PC-9 (cell line): ENCODE measurements around the gene METTL26. TPM values are rescaled to one million over a fixed set of nuclear protein-coding genes. Genes with fewer than 3 reads are reported as not detected.
A peak's percentile ranks its signal among the peaks of the same experiment; 100 is the strongest.

ENCODE experiments used
- BruUV-seq: library from RNA; stranded (reverse); fragments of 400-500 nt; replicated peaks from 2 replicates; lab custom pipeline; 2021; lab: Mats Ljungman, UMichigan
- CTCF ChIA-PET: fragments of 300-600 bp; sonication (Branson Sonifier 250); formaldehyde crosslinking; loops from one replicate; lab custom pipeline; 2022; ENCODE audit warnings: antibody characterized with exemption; lab: Charles Lee
- POLR2A ChIA-PET: fragments of 300-600 bp; sonication (Branson Sonifier 250); formaldehyde crosslinking; loops from one replicate; lab custom pipeline; 2022; ENCODE audit warnings: antibody characterized with exemption; ENCODE audit not compliant: unreplicated experiment; lab: Charles Lee
- DNase-seq, 2 experiments: peaks; one replicate each; pipeline versions ENCODE4 v3.0.0 to v3.0.0-alpha.2; 2015 to 2022; ENCODE audit warnings: mixed read lengths in 1 of 2
- H2AFZ ChIP-seq: fragments of 200-600 bp; sonication (generic); 2 replicates; pipeline ENCODE4 v1.8.1; 2017; ENCODE audit warnings: antibody characterized with exemption
- H3F3A ChIP-seq: fragments of 200-600 bp; sonication (generic); 2 replicates; pipeline ENCODE4 v1.8.1; 2017; ENCODE audit warnings: antibody characterized with exemption, mild to moderate bottlenecking, low read depth; ENCODE audit not compliant: insufficient read depth
- H3K27ac ChIP-seq: fragments of 200-600 bp; sonication (generic); 2 replicates; pipeline ENCODE4 v1.6.1; 2016; ENCODE audit warnings: mixed run types
- H3K27me3 ChIP-seq: fragments of 200-600 bp; sonication (generic); 2 replicates; pipeline ENCODE4 v1.6.1; 2016; ENCODE audit warnings: low read depth, mixed run types; ENCODE audit not compliant: insufficient read depth
- H3K36me3 ChIP-seq: fragments of 200-600 bp; sonication (generic); 2 replicates; pipeline ENCODE4 v1.6.1; 2016; ENCODE audit warnings: low read depth, mixed run types
- H3K4me1 ChIP-seq: fragments of 200-600 bp; sonication (generic); replicated peaks from 2 replicates; pipeline ENCODE4 v1.6.1; 2016; ENCODE audit warnings: mixed run types; ENCODE audit not compliant: insufficient read depth
- H3K4me2 ChIP-seq: fragments of 200-600 bp; sonication (generic); 2 replicates; pipeline ENCODE4 v1.6.1; 2017; ENCODE audit warnings: mixed run types
- H3K4me3 ChIP-seq: fragments of 200-600 bp; sonication (generic); 2 replicates; pipeline ENCODE4 v1.6.1; 2016; ENCODE audit warnings: mixed run types
- H3K79me2 ChIP-seq: fragments of 200-600 bp; sonication (generic); 2 replicates; pipeline ENCODE4 v1.6.1; 2017; ENCODE audit warnings: low read depth, mixed run types
- H3K9me2 ChIP-seq: fragments of 200-600 bp; sonication (generic); 2 replicates; pipeline ENCODE4 v1.8.1; 2017; ENCODE audit warnings: mild to moderate bottlenecking; ENCODE audit not compliant: insufficient read depth
- H3K9me3 ChIP-seq: fragments of 200-600 bp; sonication (generic); 2 replicates; pipeline ENCODE4 v1.8.1; 2016; ENCODE audit warnings: low read depth; ENCODE audit not compliant: insufficient read depth
- H4K20me1 ChIP-seq: fragments of 200-600 bp; sonication (generic); 2 replicates; pipeline ENCODE4 v1.8.1; 2017; ENCODE audit not compliant: insufficient read depth
- CTCF ChIP-seq: fragments of 200-600 bp; sonication (generic); conservative IDR thresholded peaks from 2 replicates; pipeline ENCODE4 v1.6.1; 2017; ENCODE audit warnings: mixed run types, antibody characterized with exemption, mild to moderate bottlenecking, moderate library complexity
- EZH2 ChIP-seq: fragments of 200-600 bp; sonication (generic); IDR thresholded peaks from 2 replicates; pipeline ENCODE4 v1.8.0; 2017; ENCODE audit warnings: antibody characterized with exemption, low read depth
- intact Hi-C: fragments of 100-400 bp; cut with micrococcal nuclease; formaldehyde crosslinking; loops from one replicate; pipeline ENCODE4 v1.10.0; 2022; ENCODE audit not compliant: unreplicated experiment
- total RNA-seq: library from RNA; stranded (reverse); gene quantifications from 2 replicates; pipeline ENCODE4 v1.2.3, GENCODE V29; 2021

The METTL26 gene
- total RNA-seq, 1 experiment from 2014 or later, result 144 TPM

GRCh38 chr16:678209-678857, 42.2 kb upstream of the METTL26 start:
- Histone ChIP-seq H4K20me1 (peaks cover 27% of the 10 kb centered on the region), H3K4me3 (no peak overlapping the region), H3K27ac (no peak overlapping the region), H3F3A (peaks cover 35% of the 10 kb centered on the region; the same call in 1 of the 2 replicates), H2AFZ (no peak overlapping the region), H3K36me3 (no peaks in the 10 kb centered on the region; the same call in 1 of the 2 replicates), H3K9me3 (no peaks in the 10 kb centered on the region), H3K27me3 (no peaks in the 10 kb centered on the region), H3K9me2 (no peaks in the 10 kb centered on the region), H3K79me2 (peaks cover 28% of the 10 kb centered on the region), H3K4me2 (no peak overlapping the region), H3K4me1 (peaks cover 25% of the 10 kb centered on the region)
- ChIA-PET POLR2A (interaction anchor here (0.7 kb wide), 1 partner anchor 18 kb away, joined by 4 read pairs; no protein-coding TSS in a partner anchor), CTCF (no interaction called here)
- DNase-seq, result no peak
- TF ChIP-seq EZH2 (no peak), CTCF (no peak)
- intact Hi-C loops, result no loop called here
- no TSS peak for BruUV-seq

DNA sequence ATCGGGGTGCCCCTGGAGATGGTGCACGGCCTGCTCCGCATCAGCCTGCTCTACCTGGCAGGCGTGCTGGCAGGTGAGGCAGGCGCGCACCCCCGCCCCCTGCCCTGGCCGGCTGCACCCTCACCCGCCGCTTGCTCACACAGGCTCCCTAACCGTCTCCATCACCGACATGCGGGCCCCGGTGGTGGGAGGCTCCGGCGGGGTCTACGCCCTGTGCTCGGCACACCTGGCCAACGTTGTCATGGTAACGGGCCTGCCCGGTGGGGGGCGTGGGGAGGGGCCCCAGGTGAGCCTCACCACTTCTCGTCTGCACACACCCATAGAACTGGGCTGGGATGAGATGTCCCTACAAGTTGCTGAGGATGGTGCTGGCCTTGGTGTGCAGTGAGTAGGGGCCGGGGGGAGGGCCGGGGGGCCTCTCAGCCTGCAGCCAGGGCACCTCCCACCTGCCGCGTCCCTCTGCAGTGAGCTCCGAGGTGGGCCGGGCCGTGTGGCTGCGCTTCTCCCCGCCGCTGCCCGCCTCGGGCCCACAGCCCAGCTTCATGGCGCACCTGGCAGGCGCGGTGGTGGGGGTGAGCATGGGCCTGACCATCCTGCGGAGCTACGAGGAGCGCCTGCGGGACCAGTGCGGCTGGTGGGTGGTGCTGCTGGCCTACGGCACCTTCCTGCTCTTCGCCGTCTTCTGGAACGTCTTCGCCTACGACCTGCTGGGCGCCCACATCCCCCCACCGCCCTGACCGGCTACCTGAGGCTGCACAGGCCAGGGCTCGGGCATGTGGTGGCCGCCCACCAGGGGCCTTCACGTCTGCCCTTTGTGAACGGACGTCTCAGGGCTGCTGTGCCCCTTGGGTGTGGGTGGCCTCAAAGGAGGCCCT, 41.4 kb upstream of the METTL26 start:
- ChIA-PET CTCF (interaction anchor here (0.6 kb wide), 1 partner anchor 28 kb away, joined by 7 read pairs; no protein-coding TSS in a partner anchor), POLR2A (interaction anchor here (0.7 kb wide), 1 partner anchor 17 kb away, joined by 4 read pairs; no protein-coding TSS in a partner anchor)
- H4K20me1 ChIP-seq, result peaks cover 19% of the 10 kb centered on the region
- intact Hi-C loops, result loop anchor here (1.0 kb wide), 1 partner anchor 8 kb away; no protein-coding TSS in a partner anchor
- TF ChIP-seq EZH2 (no peak), CTCF (no peak)
- peaks cover 17% of the 10 kb centered on the region for H3K4me1 ChIP-seq
- H3K9me2 ChIP-seq, result no peaks in the 10 kb centered on the region
- H2AFZ ChIP-seq, result no peak overlapping the region
- H3K27ac ChIP-seq, result no peak overlapping the region
- DNase-seq, result no peak
- no TSS peak for BruUV-seq
- H3K36me3 ChIP-seq, result no peaks in the 10 kb centered on the region; the same call in 1 of the 2 replicates
- H3K4me2 ChIP-seq, result no peak overlapping the region
- no peak overlapping the region for H3K4me3 ChIP-seq
- no peaks in the 10 kb centered on the region for H3K9me3 ChIP-seq
- peaks cover 27% of the 10 kb centered on the region; the same call in 1 of the 2 replicates for H3F3A ChIP-seq
- H3K27me3 ChIP-seq, result no peaks in the 10 kb centered on the region
- peaks cover 20% of the 10 kb centered on the region for H3K79me2 ChIP-seq

- Histone ChIP-seq H3F3A (peaks cover 21% of the 10 kb centered on the region; the same call in 1 of the 2 replicates), H3K4me1 (peaks cover 11% of the 10 kb centered on the region), H3K79me2 (peaks cover 14% of the 10 kb centered on the region), H3K27me3 (no peaks in the 10 kb centered on the region), H3K27ac (no peak overlapping the region), H3K4me2 (no peak overlapping the region), H3K4me3 (no peak overlapping the region), H4K20me1 (peaks cover 13% of the 10 kb centered on the region), H3K36me3 (no peaks in the 10 kb centered on the region; the same call in 1 of the 2 replicates), H3K9me3 (no peaks in the 10 kb centered on the region), H2AFZ (no peak overlapping the region), H3K9me2 (no peaks in the 10 kb centered on the region)
- TF ChIP-seq EZH2 (no peak), CTCF (no peak)
- no TSS peak for BruUV-seq
- POLR2A ChIA-PET, result no interaction called here
- intact Hi-C loops, result loop anchor here (1.0 kb wide), 1 partner anchor 8 kb away; no protein-coding TSS in a partner anchor
- CTCF ChIA-PET, result interaction anchor here (0.6 kb wide), 1 partner anchor 27 kb away, joined by 7 read pairs; no protein-coding TSS in a partner anchor
- DNase-seq, result peak; percentile 60 to 91
Measured at GRCh38 chr16:676913-677312, 40.8 kb upstream of the METTL26 start.
